Mucosa of rectum (tissue), 2 donors: ENCODE measurements around the gene KIF5A.

Experiments used
- H3K27ac ChIP-seq, 2 donors: one replicate each; pipeline ENCODE4 v1.7.0; 2013; ENCODE audit warnings: inconsistent platforms in 2 of 2, low read depth in 2 of 2, low read length in 2 of 2
- H3K27me3 ChIP-seq, 2 donors: one replicate each; pipeline ENCODE4 v1.7.0; 2013; ENCODE audit warnings: low read length in 2 of 2; ENCODE audit not compliant: control insufficient read depth in 2 of 2, insufficient read depth in 2 of 2
- H3K36me3 ChIP-seq, 2 donors: one replicate each; pipeline ENCODE4 v1.7.0; 2013; ENCODE audit warnings: low read length in 2 of 2; ENCODE audit not compliant: control insufficient read depth in 2 of 2, insufficient read depth in 2 of 2
- H3K4me1 ChIP-seq, 2 donors: one replicate each; pipeline ENCODE4 v1.7.0; 2013; ENCODE audit warnings: low read length in 2 of 2, mild to moderate bottlenecking in 1 of 2; ENCODE audit not compliant: control insufficient read depth in 2 of 2, insufficient read depth in 2 of 2
- H3K4me3 ChIP-seq, 2 donors: one replicate each; pipeline ENCODE4 v1.7.0; 2013; ENCODE audit warnings: low read length in 2 of 2
- H3K9ac ChIP-seq, 2 donors: one replicate each; pipeline ENCODE4 v1.7.0; 2013; ENCODE audit warnings: low read length in 2 of 2, low read depth in 1 of 2, mild to moderate bottlenecking in 1 of 2
- H3K9me3 ChIP-seq, 2 donors: one replicate each; pipeline ENCODE4 v1.7.0; 2013; ENCODE audit warnings: low read length in 2 of 2; ENCODE audit not compliant: control insufficient read depth in 2 of 2
- donor health status: healthy.
- donor health status: Normal muscosa, but diverticular disease.

Gene KIF5A

DNA sequence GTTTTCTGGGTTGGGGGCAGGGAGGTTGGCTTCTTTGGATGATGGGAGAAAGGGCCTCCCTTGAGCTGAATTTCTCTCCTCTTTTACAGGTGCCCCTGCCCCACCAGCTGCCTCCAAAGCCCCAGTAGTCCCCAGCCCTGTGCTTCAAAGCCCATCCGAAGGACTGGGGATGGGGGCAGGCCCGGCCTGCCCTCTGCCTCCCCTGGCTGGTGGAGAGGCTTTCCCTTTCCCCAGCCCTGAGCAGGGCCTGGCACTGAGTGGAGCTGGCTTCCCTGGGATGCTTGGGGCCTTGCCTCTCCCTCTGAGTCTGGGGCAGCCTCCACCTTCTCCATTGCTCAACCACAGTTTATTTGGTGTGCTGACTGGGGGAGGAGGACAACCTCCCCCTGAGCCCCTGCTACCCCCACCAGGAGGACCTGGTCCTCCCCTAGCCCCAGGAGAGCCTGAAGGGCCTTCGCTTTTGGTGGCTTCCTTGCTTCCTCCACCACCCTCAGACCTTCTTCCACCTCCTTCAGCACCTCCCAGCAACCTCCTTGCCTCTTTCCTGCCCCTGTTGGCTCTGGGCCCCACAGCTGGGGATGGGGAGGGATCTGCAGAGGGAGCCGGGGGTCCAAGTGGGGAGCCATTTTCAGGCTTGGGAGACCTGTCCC is 23.2 kb upstream of the KIF5A start:
- no peaks in the 10 kb centered on the region for H3K9me3 ChIP-seq
- H3K36me3 ChIP-seq: peaks cover 43 to 61% of the 10 kb centered on the region in 2 donors
- no peak overlapping the region for H3K4me3 ChIP-seq
- H3K9ac ChIP-seq: no peak overlapping the region
- H3K27ac ChIP-seq: no peak overlapping the region
- no peaks in the 10 kb centered on the region for H3K27me3 ChIP-seq
- peaks cover 26 to 27% of the 10 kb centered on the region in 2 donors for H3K4me1 ChIP-seq

DNA sequence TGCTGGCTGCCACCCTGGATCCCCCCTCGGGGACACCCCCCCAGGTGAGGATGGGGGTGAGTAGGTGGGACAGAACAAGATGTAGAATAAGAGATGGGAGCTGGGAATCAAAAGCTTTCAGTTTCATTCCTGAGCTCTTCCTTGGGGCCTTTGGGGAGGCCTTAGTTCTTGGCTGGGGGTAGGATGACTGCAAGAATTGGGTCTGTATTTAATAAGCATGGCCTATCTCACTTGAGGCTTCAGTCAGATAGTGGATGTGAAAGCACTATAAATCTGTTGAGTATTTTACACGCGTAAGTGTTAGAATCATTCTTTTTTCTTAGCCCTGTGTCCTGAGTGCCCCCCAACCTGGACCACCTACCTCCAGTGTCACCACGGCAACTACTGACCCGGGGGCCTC is 22.7 kb upstream of the KIF5A start:
- Histone ChIP-seq H3K9ac (no peak overlapping the region), H3K9me3 (no peaks in the 10 kb centered on the region), H3K27me3 (no peaks in the 10 kb centered on the region), H3K36me3 (peaks cover 49 to 66% of the 10 kb centered on the region in 2 donors), H3K4me3 (no peak overlapping the region), H3K4me1 (peaks cover 20 to 21% of the 10 kb centered on the region in 2 donors), H3K27ac (no peak overlapping the region)

DNA sequence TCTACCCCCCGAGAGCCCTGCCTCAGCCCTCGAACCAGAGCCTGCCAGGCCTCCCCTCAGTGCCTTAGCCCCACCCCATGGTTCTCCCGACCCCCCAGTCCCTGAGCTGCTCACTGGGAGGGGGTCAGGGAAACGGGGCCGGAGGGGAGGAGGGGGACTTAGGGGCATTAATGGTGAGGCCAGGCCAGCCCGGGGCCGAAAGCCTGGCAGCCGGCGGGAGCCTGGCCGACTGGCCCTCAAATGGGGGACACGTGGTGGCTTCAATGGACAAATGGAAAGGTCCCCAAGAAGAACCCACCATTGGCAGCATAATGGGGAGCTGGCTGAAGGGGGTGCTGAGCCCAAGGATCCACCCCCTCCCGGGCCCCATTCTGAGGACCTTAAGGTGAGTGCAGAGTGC is 21.7 kb upstream of the KIF5A start:
- Histone ChIP-seq H3K4me1 (peaks cover 20% of the 10 kb centered on the region in 2 donors), H3K27me3 (no peaks in the 10 kb centered on the region), H3K9me3 (no peaks in the 10 kb centered on the region), H3K36me3 (peaks cover 59 to 76% of the 10 kb centered on the region in 2 donors), H3K27ac (no peak overlapping the region), H3K4me3 (no peak overlapping the region), H3K9ac (no peak overlapping the region)

DNA sequence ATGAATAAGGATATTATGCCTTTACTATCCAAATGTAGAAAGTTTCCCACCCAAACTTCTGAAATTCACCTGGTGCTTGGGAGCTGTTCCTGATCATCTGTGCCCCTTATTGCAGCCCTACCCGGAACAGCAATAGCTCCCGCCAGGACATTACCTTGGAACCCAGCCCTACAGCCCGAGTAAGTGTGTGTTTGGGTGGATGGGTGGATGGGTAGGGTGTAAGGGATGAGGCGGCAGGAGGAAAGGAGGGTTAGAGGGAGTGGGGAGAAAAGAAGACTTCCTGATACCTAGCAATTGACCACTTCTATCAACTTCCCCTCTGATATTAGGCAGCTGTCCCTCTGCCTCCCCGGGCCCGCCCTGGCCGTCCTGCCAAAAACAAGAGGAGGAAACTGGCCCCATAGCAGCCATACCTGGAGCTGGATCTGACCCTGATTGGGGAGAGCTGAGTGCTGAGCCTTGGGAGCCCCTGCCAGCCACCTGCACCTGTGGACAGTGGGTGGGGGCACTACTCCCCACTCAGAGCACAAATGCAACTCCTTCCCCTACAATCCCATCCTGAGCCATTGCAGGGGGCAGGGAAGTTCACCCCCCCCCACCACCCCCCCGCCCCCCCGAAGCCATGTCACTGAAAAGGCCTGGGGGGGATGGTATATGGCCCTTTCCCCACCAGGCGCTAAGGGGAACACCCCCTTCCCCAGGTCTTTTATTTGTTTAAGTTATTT is 20.9 kb upstream of the KIF5A start:
- peaks cover 11 to 13% of the 10 kb centered on the region in 2 donors for H3K4me1 ChIP-seq
- H3K4me3 ChIP-seq: no peak overlapping the region
- no peaks in the 10 kb centered on the region for H3K9me3 ChIP-seq
- no peak overlapping the region for H3K27ac ChIP-seq
- H3K27me3 ChIP-seq: no peaks in the 10 kb centered on the region
- no peak overlapping the region for H3K9ac ChIP-seq
- peaks cover 64 to 83% of the 10 kb centered on the region in 2 donors for H3K36me3 ChIP-seq

DNA sequence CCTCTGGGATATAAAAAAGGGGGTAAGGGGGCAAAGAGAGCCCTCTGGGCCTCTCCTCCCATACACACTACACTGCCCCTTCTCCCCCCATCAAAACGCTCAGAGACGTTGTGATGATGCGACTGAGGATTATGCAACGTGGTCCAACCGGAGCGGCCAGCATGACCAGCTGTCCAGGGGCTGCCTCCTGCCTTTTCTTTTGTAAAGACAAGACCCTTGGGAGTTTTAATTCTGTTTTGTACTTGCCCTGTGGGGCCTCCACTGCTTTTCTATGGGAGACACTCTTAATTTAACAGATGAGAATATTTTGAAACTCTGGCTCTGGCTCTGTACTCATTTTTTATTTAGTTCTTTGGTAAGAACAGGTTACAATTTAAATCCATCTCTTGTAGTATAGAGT is 20.0 kb upstream of the KIF5A start:
- Histone ChIP-seq H3K9me3 (no peaks in the 10 kb centered on the region), H3K27ac (no peak overlapping the region), H3K27me3 (no peaks in the 10 kb centered on the region), H3K9ac (no peak overlapping the region), H3K4me3 (no peak overlapping the region), H3K36me3 (peaks cover 64 to 83% of the 10 kb centered on the region in 2 donors), H3K4me1 (peaks cover 5% of the 10 kb centered on the region in 2 donors)

DNA sequence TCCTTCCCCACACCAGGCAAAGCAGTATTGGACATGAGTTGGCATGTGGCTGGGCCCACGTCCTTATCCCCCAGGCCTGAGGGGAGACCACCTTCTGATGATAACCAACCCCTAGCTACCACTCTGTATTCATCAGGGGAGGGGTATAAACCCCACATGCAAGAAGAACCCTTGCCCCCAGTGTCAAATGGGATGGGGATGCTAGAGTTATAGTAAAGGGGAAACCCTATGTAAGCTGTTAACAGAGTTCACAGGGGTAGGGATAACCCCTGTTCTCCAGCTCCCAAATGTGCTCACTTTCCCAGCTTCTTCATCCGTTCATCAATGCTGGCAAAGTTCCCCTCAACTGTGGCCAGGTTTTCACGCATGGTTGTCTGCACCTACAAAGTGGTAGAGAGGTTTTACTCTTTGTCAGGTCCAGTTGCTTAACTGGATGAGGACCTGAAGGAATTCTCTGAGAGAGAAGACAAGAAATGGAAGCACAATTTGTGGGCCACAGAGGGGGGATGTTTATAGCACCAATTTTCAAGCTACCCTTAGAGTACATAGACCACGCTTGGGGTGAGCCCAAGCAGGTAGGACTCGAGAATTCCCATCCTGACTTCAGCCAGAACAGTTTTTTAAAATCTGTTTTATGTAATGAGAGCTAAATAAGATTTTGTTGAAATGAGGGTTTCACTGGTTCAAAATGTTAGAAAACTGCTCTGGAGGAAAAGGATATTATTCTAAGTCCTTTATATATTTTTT is 19.3 kb upstream of the KIF5A start:
- Histone ChIP-seq H3K4me1 (peaks cover 3 to 4% of the 10 kb centered on the region in 2 donors), H3K4me3 (no peak overlapping the region), H3K9me3 (no peaks in the 10 kb centered on the region), H3K9ac (no peak overlapping the region), H3K27ac (no peak overlapping the region), H3K36me3 (peaks cover 69 to 86% of the 10 kb centered on the region in 2 donors), H3K27me3 (no peaks in the 10 kb centered on the region)

DNA sequence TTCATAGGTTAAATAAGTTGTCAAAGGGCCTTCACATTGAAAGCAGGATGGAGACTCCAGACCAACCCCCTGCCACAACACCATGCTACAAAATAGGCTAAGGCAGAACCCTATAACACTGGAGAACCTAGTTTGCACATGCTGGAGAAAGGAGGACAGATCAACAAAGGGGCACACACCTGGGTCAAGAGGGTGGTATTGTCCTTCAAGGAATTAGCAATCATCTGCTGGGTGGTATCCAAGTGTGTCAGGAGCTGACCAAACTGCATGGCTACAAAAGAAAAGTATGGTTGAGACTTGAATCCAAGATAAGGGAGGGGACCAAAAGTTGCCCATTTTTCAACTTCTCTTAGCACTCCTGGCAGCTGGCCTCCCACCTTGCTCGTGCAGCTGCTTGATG is 18.0 kb upstream of the KIF5A start:
- H3K9ac ChIP-seq: no peak overlapping the region
- H3K4me1 ChIP-seq: peaks cover 12 to 15% of the 10 kb centered on the region in 2 donors
- H3K36me3 ChIP-seq: peaks cover 71 to 79% of the 10 kb centered on the region in 2 donors
- no peaks in the 10 kb centered on the region for H3K27me3 ChIP-seq
- H3K9me3 ChIP-seq: no peaks in the 10 kb centered on the region
- H3K27ac ChIP-seq: no peak overlapping the region
- no peak overlapping the region for H3K4me3 ChIP-seq

DNA sequence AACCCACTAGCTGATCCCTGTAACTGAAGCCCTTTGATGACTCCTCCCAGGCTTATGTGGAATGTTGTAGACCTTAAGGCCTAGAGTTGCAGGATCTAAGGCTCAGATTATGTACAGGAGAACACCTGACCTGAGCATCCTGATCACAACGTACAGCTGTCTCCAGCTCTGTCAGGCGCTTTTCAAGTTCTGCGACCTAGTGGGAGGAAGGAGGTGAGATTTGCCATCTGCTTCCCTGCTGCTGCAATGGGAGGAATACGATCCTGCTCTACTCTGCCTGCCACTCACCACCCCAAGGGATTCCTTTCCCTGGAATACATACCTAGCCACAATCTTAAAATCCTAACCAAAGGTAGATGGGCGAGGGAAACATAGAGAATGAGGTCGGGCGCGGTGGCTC is 16.7 kb upstream of the KIF5A start:
- Histone ChIP-seq H3K4me3 (no peak overlapping the region), H3K27ac (no peak overlapping the region), H3K4me1 (peaks cover 12 to 19% of the 10 kb centered on the region in 2 donors), H3K27me3 (no peaks in the 10 kb centered on the region), H3K9ac (no peak overlapping the region), H3K36me3 (peaks cover 65 to 73% of the 10 kb centered on the region in 2 donors), H3K9me3 (no peaks in the 10 kb centered on the region)

DNA sequence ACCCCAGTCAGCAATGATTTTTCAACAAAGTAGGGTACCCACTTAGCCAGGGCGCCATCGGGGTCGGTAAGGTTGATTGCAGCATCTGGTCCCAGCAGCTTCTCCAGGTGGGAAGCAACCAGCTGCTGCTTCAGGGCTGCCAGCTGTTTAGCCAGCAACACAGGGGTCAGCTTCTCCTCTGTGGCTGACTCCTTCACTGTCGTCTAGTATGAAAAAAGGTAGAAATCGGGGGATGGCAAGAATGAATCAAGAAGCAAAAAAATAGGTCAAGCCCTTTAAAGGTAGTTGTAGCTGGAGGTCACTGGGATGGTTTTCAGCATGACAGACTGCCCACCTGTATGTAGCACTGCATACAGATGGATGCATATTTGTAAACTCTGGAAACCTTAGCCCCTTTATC is 15.6 kb upstream of the KIF5A start:
- no peak overlapping the region for H3K9ac ChIP-seq
- peaks cover 12 to 20% of the 10 kb centered on the region in 2 donors for H3K4me1 ChIP-seq
- H3K27me3 ChIP-seq: no peaks in the 10 kb centered on the region
- peaks cover 65 to 74% of the 10 kb centered on the region in 2 donors for H3K36me3 ChIP-seq
- H3K4me3 ChIP-seq: no peak overlapping the region
- no peaks in the 10 kb centered on the region for H3K9me3 ChIP-seq
- no peak overlapping the region for H3K27ac ChIP-seq

DNA sequence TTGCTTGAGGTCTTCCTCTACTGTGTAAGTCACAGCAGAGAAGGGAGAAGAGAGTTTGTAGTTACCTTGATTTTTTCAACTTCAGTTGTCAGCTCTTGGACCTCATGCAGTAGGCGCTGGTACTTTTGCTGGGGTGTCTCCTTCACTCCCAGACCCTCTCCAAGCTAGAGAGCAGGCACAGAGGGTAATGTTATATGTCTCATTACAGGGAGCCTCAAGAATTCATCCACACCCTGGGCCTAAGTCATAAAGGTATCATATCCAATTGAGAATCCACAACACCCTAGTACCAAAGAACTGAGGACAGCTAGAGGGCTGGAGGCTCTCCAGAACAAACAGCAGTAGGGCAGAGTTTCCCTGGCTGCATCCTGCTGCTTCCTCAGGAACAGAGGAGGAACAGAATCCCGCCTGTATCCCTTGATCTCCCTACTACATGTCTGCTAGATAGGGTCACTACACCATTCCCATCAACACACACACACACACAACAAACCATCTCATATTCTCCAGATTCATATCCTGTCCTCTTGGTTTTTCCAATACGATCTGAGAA is 14.8 kb upstream of the KIF5A start:
- Histone ChIP-seq H3K36me3 (peaks cover 60 to 68% of the 10 kb centered on the region in 2 donors), H3K4me1 (peaks cover 12 to 20% of the 10 kb centered on the region in 2 donors), H3K9ac (no peak overlapping the region), H3K27ac (peak overlapping the region; percentile 52 to 56), H3K4me3 (no peak overlapping the region), H3K9me3 (no peaks in the 10 kb centered on the region), H3K27me3 (no peaks in the 10 kb centered on the region)
